ENCODE data around the gene HLA-A. TPM values are rescaled to one million over a fixed set of nuclear protein-coding genes. Genes with fewer than 3 reads are reported as not detected.
"Not testable (repeated sequence)": the region's sequence is repeated elsewhere in the genome, so short reads cannot be mapped to it uniquely, and the experiment has no call there.

The HLA-A gene
- total and polyA plus RNA-seq, 9 donors: 269 to 543 (median 366) TPM

DNA sequence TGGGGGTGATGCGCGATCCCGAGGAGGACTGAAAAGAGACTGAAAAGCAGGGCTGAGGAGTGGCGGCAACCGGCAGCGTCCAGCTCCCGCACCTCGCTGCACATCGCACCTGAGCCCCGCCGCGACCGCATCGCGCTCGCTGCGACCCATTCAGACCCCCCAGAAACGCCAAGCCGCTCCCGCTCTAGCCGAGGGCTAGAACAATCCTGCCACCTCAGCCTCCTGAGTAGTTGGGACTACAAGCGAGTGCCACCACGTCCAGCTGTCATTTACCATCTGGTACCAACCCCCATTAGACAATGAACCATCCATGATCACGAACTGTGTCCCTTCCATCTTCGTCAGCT, 33.2 kb downstream of the HLA-A start:
- H3K4me3 ChIP-seq: peak overlapping the region; percentile 43
- intact Hi-C loops (cut with DNase I): loop anchor here in 1 of 4 donors (5.0 kb wide), 1 partner anchor 48 kb away; no protein-coding TSS in a partner anchor
- H3K27me3 ChIP-seq: no peaks in the 10 kb centered on the region
- no peak overlapping the region for H3K27ac ChIP-seq
- no peaks in the 10 kb centered on the region for H3K36me3 ChIP-seq
- peaks cover 6% of the 10 kb centered on the region for H3K4me1 ChIP-seq (ENCODE audit: insufficient read depth)
- DNase-seq: no peak
- no peak for TF ChIP-seq POLR2A (IDR thresholded peaks at IDR 0.05)
- TF ChIP-seq, protein P1, sequence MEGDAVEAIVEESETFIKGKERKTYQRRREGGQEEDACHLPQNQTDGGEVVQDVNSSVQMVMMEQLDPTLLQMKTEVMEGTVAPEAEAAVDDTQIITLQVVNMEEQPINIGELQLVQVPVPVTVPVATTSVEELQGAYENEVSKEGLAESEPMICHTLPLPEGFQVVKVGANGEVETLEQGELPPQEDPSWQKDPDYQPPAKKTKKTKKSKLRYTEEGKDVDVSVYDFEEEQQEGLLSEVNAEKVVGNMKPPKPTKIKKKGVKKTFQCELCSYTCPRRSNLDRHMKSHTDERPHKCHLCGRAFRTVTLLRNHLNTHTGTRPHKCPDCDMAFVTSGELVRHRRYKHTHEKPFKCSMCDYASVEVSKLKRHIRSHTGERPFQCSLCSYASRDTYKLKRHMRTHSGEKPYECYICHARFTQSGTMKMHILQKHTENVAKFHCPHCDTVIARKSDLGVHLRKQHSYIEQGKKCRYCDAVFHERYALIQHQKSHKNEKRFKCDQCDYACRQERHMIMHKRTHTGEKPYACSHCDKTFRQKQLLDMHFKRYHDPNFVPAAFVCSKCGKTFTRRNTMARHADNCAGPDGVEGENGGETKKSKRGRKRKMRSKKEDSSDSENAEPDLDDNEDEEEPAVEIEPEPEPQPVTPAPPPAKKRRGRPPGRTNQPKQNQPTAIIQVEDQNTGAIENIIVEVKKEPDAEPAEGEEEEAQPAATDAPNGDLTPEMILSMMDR (IDR thresholded peaks at IDR 0.05): no peak
- TF ChIP-seq EP300 (IDR thresholded peaks at IDR 0.05): no peak
- 11 to 15% (median 11%) methylated on average over 25 of the region's 25 CpGs for WGBS, 3 donors
- no peaks in the 10 kb centered on the region for H3K9me3 ChIP-seq

DNA sequence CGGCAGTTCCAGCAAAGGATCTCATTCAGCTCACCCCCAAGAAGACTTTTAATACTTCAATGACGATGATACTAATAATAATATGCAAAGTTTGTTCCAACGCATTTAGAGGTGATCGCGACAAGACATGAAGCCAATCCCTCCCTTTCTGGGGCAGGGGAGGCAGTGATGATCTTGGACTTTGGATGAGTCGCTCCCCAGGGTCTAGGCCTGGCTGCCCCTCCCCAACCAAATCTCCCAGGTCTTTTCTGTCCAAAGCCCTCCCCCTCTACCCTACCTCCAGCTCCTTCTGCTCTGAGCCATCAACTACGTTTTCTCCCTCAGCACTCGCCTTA, 33.9 kb downstream of the HLA-A start:
- intact Hi-C loops (cut with DNase I): loop anchor here in 1 of 4 donors (5.0 kb wide), 1 partner anchor 49 kb away; no protein-coding TSS in a partner anchor
- TF ChIP-seq, protein P1 (IDR thresholded peaks at IDR 0.05): no peak
- TF ChIP-seq POLR2A (IDR thresholded peaks at IDR 0.05) (no peak), EP300 (IDR thresholded peaks at IDR 0.05) (no peak)
- 4 to 13% (median 9%) methylated on average over 8 of the region's 8 CpGs for WGBS, 3 donors
- Histone ChIP-seq H3K4me3 (peak overlapping the region; percentile 43), H3K9me3 (no peaks in the 10 kb centered on the region), H3K27ac (peak overlapping the region; percentile 66 to 95), H3K36me3 (no peaks in the 10 kb centered on the region), H3K4me1 (ENCODE audit: insufficient read depth) (peaks cover 6% of the 10 kb centered on the region), H3K27me3 (no peaks in the 10 kb centered on the region)
- DNase-seq: no peak

DNA sequence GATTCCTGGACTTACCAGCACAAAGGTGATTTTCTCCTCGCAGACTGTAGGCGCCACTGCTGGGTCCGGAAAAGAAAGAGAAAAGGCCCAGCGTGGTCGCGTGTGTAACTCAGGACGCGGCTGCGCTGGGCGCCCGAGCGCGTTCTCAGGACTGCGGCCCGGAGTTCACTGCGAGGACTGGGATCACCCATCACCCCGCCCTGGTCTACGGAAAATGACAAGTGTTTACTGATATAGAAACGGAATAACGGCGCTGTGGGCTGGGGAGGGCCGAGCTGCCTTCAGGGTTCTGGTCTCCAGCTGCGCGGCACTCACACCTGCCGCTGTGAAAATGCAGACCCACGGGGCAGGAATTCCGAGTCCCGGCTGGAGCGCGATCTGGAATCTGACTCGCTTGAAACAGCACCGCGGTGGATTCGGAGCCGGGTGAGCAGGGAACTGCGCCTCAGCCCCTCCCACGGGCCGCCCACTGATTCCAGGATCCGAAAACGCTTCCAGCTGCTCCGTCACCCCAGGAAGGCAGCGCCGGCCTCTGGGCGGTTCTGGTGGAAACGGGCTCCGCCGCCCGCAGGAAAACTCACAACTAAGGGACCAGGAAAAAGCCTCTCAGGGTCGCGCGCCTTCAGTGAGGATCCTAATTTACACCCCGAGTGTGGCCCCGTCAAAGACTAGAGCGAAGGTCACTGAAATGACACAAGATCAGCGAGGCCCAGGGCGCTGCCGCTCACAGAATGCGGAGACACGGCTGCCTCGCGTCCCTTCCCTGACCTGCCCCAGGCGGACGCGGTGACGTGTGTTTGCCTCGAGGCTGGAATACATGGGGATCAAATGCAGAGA, 34.5 kb downstream of the HLA-A start:
- Histone ChIP-seq H3K4me3 (peak overlapping the region; percentile 43), H3K4me1 (ENCODE audit: insufficient read depth) (peaks cover 6% of the 10 kb centered on the region), H3K36me3 (no peaks in the 10 kb centered on the region), H3K9me3 (no peaks in the 10 kb centered on the region), H3K27me3 (no peaks in the 10 kb centered on the region), H3K27ac (peak overlapping the region; percentile 66 to 95)
- WGBS, 3 donors: 0 to 1% (median 1%) methylated on average over 63 to 66 of the region's 66 CpGs
- intact Hi-C loops (cut with DNase I): loop anchor here in 1 of 4 donors (1.0 to 5.0 kb wide), 2 partner anchors 35 to 50 kb away; partner anchors contain the start of gene HLA-A
- peak; percentile 83 to 88 (median 85) for DNase-seq
- TF ChIP-seq POLR2A (IDR thresholded peaks at IDR 0.05) (peak; percentile 51), EP300 (IDR thresholded peaks at IDR 0.05) (no peak)
- TF ChIP-seq, protein P1 (IDR thresholded peaks at IDR 0.05): peak in 1 of 3 donors; percentile 44

DNA sequence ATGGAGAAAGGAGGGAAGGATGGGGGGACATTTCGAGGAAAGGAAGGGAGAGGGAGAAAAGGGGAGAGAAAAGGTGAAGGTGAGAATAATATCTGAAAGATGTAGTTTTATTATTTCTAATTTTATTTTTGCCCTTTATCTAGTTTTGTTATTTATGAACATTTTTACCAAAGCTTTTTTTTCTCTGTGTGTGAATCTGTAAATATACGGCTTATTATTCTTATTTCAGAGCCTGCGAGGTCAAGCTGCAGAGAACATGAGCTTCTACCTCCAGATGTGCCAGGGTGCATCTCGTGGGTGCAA, 35.0 kb downstream of the HLA-A start:
- TF ChIP-seq, protein P1 (IDR thresholded peaks at IDR 0.05): no peak
- TF ChIP-seq POLR2A (IDR thresholded peaks at IDR 0.05) (no peak), EP300 (IDR thresholded peaks at IDR 0.05) (no peak)
- peaks cover 6% of the 10 kb centered on the region for H3K4me1 ChIP-seq (ENCODE audit: insufficient read depth)

DNA sequence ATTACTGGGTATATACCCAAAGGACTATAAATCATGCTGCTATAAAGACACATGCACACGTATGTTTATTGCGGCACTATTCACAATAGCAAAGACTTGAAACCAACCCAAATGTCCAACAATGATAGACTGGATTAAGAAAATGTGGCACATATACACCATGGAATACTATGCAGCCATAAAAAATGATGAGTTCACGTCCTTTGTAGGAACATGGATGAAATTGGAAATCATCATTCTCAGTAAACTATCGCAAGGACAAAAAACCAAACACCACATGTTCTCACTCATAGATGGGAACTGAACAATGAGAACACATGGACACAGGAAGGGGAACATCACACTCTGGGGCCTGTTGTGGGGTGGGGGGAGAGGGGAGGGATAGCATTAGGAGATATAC, 37.7 kb downstream of the HLA-A start:
- WGBS, 3 donors: 82 to 100% methylated on average over 1 to 4 of the region's 4 CpGs; no CpG with 5 or more reads in 1 of the 3 donors
- H3K27me3 ChIP-seq; H3K4me3 ChIP-seq; intact Hi-C loops (cut with DNase I); H3K4me1 ChIP-seq (ENCODE audit: insufficient read depth); H3K36me3 ChIP-seq; H3K27ac ChIP-seq; H3K9me3 ChIP-seq; DNase-seq: not testable (repeated sequence)

More for the DNA sequence above, 35.0 kb downstream of the HLA-A start:
- Histone ChIP-seq H3K27ac (peak overlapping the region; percentile 66 to 95), H3K9me3 (no peaks in the 10 kb centered on the region), H3K4me3 (peak overlapping the region; percentile 43), H3K36me3 (no peaks in the 10 kb centered on the region), H3K27me3 (no peaks in the 10 kb centered on the region)
- intact Hi-C loops (cut with DNase I): loop anchor here in 1 of 4 donors (1.0 to 5.0 kb wide), 2 partner anchors 35 to 50 kb away; partner anchors contain the start of gene HLA-A
- whole genome bisulfite sequencing, 3 donors: 19 to 32% (median 31%) methylated on average over 4 of the region's 4 CpGs
- DNase-seq: no peak
